ENCODE measurements around the gene SVOPL. TPM values are rescaled to one million over a fixed set of nuclear protein-coding genes. Genes with fewer than 3 reads are reported as not detected.

The SVOPL gene
- total RNA-seq, 1 donor from 2014 or later, result 0.74 TPM

DNA sequence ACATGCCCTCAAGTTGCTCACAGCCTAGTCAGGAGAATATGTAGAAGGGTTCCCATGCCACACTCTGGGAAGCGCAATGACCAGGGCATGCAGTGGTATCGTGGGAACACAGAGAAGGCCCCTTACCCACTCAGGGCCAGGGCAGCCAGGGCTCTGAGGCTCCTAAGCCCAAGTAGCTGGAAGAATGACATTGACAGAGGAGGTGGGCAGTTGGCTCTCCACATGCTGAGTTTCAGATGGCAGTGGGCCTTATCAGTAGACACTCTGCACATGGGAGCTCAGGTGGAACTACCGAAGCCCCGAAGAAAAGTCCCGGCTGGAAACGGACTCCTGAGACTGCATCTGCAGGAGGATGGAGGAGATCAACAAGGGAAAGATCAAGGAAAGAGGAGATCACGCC lies 15.7 kb upstream of the SVOPL start:
- Histone ChIP-seq H3K27me3 (ENCODE audit: low read depth) (no peaks in the 10 kb centered on the region), H3K27ac (no peak overlapping the region), H3K4me3 (no peak overlapping the region), H3K36me3 (no peaks in the 10 kb centered on the region), H3K4me1 (no peaks in the 10 kb centered on the region), H3K9me3 (no peaks in the 10 kb centered on the region)
- no peak for DNase-seq
- TF ChIP-seq, protein P1, sequence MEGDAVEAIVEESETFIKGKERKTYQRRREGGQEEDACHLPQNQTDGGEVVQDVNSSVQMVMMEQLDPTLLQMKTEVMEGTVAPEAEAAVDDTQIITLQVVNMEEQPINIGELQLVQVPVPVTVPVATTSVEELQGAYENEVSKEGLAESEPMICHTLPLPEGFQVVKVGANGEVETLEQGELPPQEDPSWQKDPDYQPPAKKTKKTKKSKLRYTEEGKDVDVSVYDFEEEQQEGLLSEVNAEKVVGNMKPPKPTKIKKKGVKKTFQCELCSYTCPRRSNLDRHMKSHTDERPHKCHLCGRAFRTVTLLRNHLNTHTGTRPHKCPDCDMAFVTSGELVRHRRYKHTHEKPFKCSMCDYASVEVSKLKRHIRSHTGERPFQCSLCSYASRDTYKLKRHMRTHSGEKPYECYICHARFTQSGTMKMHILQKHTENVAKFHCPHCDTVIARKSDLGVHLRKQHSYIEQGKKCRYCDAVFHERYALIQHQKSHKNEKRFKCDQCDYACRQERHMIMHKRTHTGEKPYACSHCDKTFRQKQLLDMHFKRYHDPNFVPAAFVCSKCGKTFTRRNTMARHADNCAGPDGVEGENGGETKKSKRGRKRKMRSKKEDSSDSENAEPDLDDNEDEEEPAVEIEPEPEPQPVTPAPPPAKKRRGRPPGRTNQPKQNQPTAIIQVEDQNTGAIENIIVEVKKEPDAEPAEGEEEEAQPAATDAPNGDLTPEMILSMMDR (IDR thresholded peaks at IDR 0.05), result no peak
- no peak for ATAC-seq
- intact Hi-C loops (cut with DNase I), result no loop called here

DNA sequence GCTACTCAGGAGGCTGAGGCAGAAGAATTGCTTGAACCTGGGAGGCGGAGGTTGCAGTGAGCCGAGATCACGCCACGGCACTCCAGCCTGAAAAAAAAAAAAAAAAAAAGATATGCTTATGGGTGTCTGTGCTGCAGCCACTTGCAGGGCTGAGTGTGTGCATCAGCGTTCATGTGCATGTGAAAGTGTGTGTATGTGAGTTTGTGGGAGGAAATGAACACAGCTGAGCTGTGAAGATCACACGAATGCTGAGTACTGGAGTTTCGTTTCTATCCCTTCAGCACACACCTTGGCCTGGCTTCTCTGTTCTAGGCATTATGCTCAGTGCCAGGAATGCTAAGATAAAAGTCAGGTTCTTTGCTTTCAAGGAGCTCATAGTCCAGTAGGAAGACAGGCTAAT lies 12.0 kb upstream of the SVOPL start:
- DNase-seq (no peak), ATAC-seq (no peak)

DNA sequence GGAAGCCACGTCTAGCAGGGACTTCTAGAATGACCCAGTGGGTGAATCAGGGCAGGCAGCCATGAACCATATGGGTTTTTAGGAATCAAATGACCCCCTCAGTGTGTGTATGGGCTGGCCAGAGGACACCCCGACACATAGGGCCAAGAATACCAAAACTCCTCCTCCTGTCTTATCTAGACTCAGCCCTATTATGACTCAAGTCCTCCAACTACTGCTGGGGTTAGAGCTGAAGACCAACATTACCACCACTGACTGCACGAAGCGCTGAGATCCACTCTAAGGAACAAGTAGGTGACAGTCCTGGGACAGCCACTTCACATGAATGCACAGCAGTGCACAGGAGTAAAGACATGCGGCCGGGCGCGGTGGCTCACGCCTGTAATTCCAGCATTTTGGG lies 11.5 kb upstream of the SVOPL start:
- TF ChIP-seq, protein P1 (IDR thresholded peaks at IDR 0.05), result no peak
- Histone ChIP-seq H3K27ac (no peak overlapping the region), H3K27me3 (ENCODE audit: low read depth) (no peaks in the 10 kb centered on the region), H3K36me3 (no peaks in the 10 kb centered on the region), H3K4me3 (no peak overlapping the region), H3K4me1 (no peaks in the 10 kb centered on the region), H3K9me3 (no peaks in the 10 kb centered on the region)
- no peak for DNase-seq
- ATAC-seq, result no peak
- intact Hi-C loops (cut with DNase I), result no loop called here

More for the DNA sequence above, 12.0 kb upstream of the SVOPL start:
- H3K4me1 ChIP-seq, result no peaks in the 10 kb centered on the region
- no peak overlapping the region for H3K4me3 ChIP-seq
- H3K27ac ChIP-seq, result no peak overlapping the region
- TF ChIP-seq, protein P1 (IDR thresholded peaks at IDR 0.05), result no peak
- intact Hi-C loops (cut with DNase I), result no loop called here
- H3K36me3 ChIP-seq, result no peaks in the 10 kb centered on the region
- no peaks in the 10 kb centered on the region for H3K9me3 ChIP-seq
- no peaks in the 10 kb centered on the region for H3K27me3 ChIP-seq (ENCODE audit: low read depth)

DNA sequence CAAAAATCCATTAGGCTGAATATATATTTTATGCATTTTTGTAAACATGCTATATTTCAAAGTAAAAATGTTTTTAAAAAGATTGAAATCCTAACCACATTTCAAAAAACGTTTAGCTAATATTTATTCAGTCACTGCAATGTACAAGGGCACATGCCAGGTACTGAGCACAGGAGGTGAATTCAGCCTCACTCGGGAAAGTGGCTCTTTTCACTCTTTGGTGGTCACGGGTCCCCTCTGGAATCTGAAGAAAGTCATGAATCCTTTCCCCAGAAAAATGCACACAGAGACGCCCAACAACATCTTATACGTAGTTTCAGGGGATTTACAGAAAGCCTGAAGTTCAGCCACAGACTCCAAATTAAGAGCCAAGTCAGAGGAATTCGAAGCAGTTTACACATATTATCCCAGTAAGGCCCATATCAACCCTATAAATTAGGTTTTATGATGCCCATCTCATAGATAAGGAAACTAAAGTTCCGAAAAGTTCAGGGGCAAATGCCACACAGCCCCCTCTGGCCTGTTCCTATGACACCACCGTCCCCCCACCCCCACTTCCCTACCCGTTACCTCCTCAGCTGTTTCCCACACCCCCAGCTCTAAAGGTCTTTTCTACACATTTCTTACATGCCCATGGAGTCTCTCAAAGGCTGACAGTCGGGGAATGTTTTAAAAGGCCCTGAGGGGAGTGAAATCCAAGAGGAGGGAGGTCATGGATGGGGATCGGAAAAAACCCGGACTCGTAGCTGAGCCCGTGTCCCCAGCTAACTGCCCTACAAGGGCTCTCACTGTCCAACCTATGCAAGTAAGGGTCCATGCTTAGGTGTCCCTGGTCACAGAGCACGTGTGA lies 9.6 kb upstream of the SVOPL start:
- no peaks in the 10 kb centered on the region for H3K9me3 ChIP-seq
- DNase-seq (no peak), ATAC-seq (no peak)
- H3K36me3 ChIP-seq, result no peaks in the 10 kb centered on the region
- no peaks in the 10 kb centered on the region for H3K4me1 ChIP-seq
- TF ChIP-seq, protein P1 (IDR thresholded peaks at IDR 0.05), result no peak
- no peaks in the 10 kb centered on the region for H3K27me3 ChIP-seq (ENCODE audit: low read depth)
- H3K27ac ChIP-seq, result no peak overlapping the region
- H3K4me3 ChIP-seq, result no peak overlapping the region
- intact Hi-C loops (cut with DNase I), result no loop called here

DNA sequence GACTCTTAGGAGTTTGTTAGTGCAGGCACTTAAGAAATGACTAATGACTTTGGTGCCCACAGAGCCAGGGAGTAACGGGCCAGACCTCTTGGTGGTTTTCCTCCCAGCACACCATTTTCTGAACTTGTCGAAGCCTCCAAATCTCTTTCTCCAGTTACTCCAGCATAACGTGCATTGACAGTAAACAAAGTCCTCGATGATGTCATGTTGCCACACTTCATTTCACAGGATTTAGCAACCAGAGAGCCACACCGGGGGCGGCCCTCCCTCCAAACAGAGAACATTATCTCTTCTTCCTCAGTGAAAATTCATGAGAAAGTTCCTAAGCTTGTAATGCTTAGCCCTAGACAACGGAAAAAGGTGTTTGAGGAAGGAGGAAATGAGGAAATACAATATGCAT lies 4.0 kb upstream of the SVOPL start:
- ATAC-seq (no peak), DNase-seq (no peak)
- intact Hi-C loops (cut with DNase I), result no loop called here
- TF ChIP-seq, protein P1 (IDR thresholded peaks at IDR 0.05), result no peak
- no peak overlapping the region for H3K27ac ChIP-seq
- no peak overlapping the region for H3K4me3 ChIP-seq
- no peaks in the 10 kb centered on the region for H3K4me1 ChIP-seq
- H3K27me3 ChIP-seq (ENCODE audit: low read depth), result no peaks in the 10 kb centered on the region
- no peaks in the 10 kb centered on the region for H3K36me3 ChIP-seq
- no peaks in the 10 kb centered on the region for H3K9me3 ChIP-seq
